Endothelial cell of umbilical vein (primary cell): ENCODE data around the gene RFNG. TPM values are rescaled to one million over a fixed set of nuclear protein-coding genes. Genes with fewer than 3 reads are reported as not detected.

Source experiments
- BruUV-seq: library from RNA; stranded (reverse); fragments of 400-500 nt; replicated peaks from 2 replicates; lab custom pipeline; 2021; lab: Mats Ljungman, UMichigan
- CTCF ChIA-PET: fragments of 300-600, 350-600 bp; sonication (Branson Sonifier 250); formaldehyde crosslinking; loops from one replicate; lab custom pipeline; 2021; ENCODE audit warnings: antibody characterized with exemption, inconsistent platforms; lab: Charles Lee
- POLR2A ChIA-PET: fragments of 300-600, 350-600 bp; sonication (Branson Sonifier 250); formaldehyde crosslinking; loops from one replicate; lab custom pipeline; 2021; ENCODE audit warnings: antibody characterized with exemption, inconsistent platforms; lab: Charles Lee
- DNase-seq: peaks from one replicate; pipeline ENCODE4 v3.0.0-alpha.2; 2011; ENCODE audit warnings: low read depth, low spot score
- FAIRE-seq: peaks from 2 replicates; lab custom pipeline; 2011; peaks lifted over from hg19 to GRCh38; lab: Jason Lieb, UNC
- H2AFZ ChIP-seq: 2 replicates; pipeline ENCODE4 v1.6.0; 2012; ENCODE audit warnings: low read depth, low read length, control low read depth, inconsistent platforms
- H3K27ac ChIP-seq: 2 replicates; pipeline ENCODE4 v1.5.1; 2011; ENCODE audit warnings: low read depth, mild to moderate bottlenecking, control low read depth, low read length, moderate library complexity; ENCODE audit not compliant: insufficient read depth
- H3K27me3 ChIP-seq, 2 experiments: 2 replicates each; pipeline versions ENCODE4 v1.6.0 to v1.6.1; 2011; ENCODE audit warnings: low read length in 2 of 2, mixed read lengths in 1 of 2; ENCODE audit not compliant: control insufficient read depth in 2 of 2, insufficient read depth in 2 of 2
- H3K36me3 ChIP-seq, 2 experiments: 2 replicates in 1 of 2; 3 replicates in 1 of 2; pipeline ENCODE4 v1.5.1; 2011; ENCODE audit warnings: low read length in 2 of 2, mild to moderate bottlenecking in 1 of 2, moderate library complexity in 1 of 2; ENCODE audit not compliant: control insufficient read depth in 2 of 2, insufficient read depth in 2 of 2; ENCODE audit errors: extremely low read depth in 1 of 2
- H3K4me1 ChIP-seq: 3 replicates; pipeline ENCODE4 v1.5.1; 2011; ENCODE audit warnings: mild to moderate bottlenecking, low read length; ENCODE audit not compliant: control insufficient read depth, insufficient read depth; ENCODE audit errors: extremely low read depth
- H3K4me2 ChIP-seq: 2 replicates; pipeline ENCODE4 v1.6.1; 2011; ENCODE audit warnings: low read length, control low read depth, mixed read lengths; ENCODE audit not compliant: insufficient read depth
- H3K4me3 ChIP-seq, 3 experiments: fragments of 200-600 bp in 1 of 3; sonication (generic), shearing (Covaris generic) in 1 of 3; replicated peaks in 1 of 3; 2 replicates each; pipeline ENCODE4 v1.5.1; 2011 to 2016; ENCODE audit warnings: control low read depth in 3 of 3, low read length in 3 of 3, mild to moderate bottlenecking in 2 of 3, inconsistent platforms in 1 of 3, low read depth in 1 of 3, moderate library complexity in 1 of 3; ENCODE audit not compliant: insufficient read depth in 1 of 3
- H3K79me2 ChIP-seq: 2 replicates; pipeline ENCODE4 v1.6.0; 2012; ENCODE audit warnings: low read length, inconsistent platforms; ENCODE audit not compliant: control insufficient read depth, insufficient read depth
- H3K9ac ChIP-seq: replicated peaks from 2 replicates; pipeline ENCODE3; 2011; ENCODE audit warnings: low read length, control low read depth; ENCODE audit not compliant: insufficient read depth; ENCODE audit errors: extremely low read depth
- H3K9me1 ChIP-seq: replicated peaks from 3 replicates; pipeline ENCODE4 v1.6.0; 2011; ENCODE audit warnings: mild to moderate bottlenecking, low read length; ENCODE audit not compliant: control insufficient read depth, insufficient read depth; ENCODE audit errors: extremely low read depth
- H3K9me3 ChIP-seq: replicated peaks from 2 replicates; pipeline ENCODE4 v1.5.1; 2012; ENCODE audit warnings: low read length, inconsistent platforms; ENCODE audit not compliant: control insufficient read depth, insufficient read depth
- H4K20me1 ChIP-seq: replicated peaks from 2 replicates; pipeline ENCODE3; 2011; ENCODE audit warnings: mild to moderate bottlenecking, low read length; ENCODE audit not compliant: control insufficient read depth, insufficient read depth; ENCODE audit errors: extremely low read depth
- EZH2 ChIP-seq: IDR thresholded peaks from 2 replicates; pipeline ENCODE4 v1.6.1; 2012; ENCODE audit warnings: borderline replicate concordance, low read depth, mild to moderate bottlenecking, moderate library complexity, low read length, inconsistent platforms; ENCODE audit not compliant: severe bottlenecking
- FOS ChIP-seq: IDR thresholded peaks from 2 replicates; pipeline ENCODE4 v1.6.1; 2011; ENCODE audit warnings: mild to moderate bottlenecking, low read length, moderate library complexity, borderline replicate concordance; ENCODE audit not compliant: insufficient read depth
- GATA2 ChIP-seq: IDR thresholded peaks from 2 replicates; pipeline ENCODE4 v1.7.0; 2011; ENCODE audit warnings: low read depth, mild to moderate bottlenecking, moderate library complexity, mixed read lengths, low read length; ENCODE audit not compliant: insufficient read length, insufficient read depth
- JUN ChIP-seq: IDR thresholded peaks from 2 replicates; pipeline ENCODE4 v1.6.1; 2011; ENCODE audit warnings: borderline replicate concordance, low read depth; ENCODE audit not compliant: insufficient read length, insufficient read depth
- MYC ChIP-seq: IDR thresholded peaks from one replicate; pipeline ENCODE4 v1.6.1; 2011; ENCODE audit warnings: mild to moderate bottlenecking, low read depth, low read length
- POLR2A ChIP-seq: IDR thresholded peaks from 2 replicates; pipeline ENCODE4 v1.6.1; 2012; ENCODE audit warnings: low read depth, mild to moderate bottlenecking, control low read depth, low read length
- POLR2AphosphoS5 ChIP-seq: IDR thresholded peaks from 2 replicates; pipeline ENCODE4 v1.6.1; 2012; ENCODE audit warnings: low read depth, mild to moderate bottlenecking, control low read depth, low read length, moderate library complexity; ENCODE audit not compliant: insufficient read depth
- dilution Hi-C: fragments of 300-500 bp; cut with MboI; formaldehyde crosslinking; loops from one replicate; pipeline ENCODE4 v1.15.0; 2019; ENCODE audit warnings: low sequenced_read_pairs; ENCODE audit not compliant: extremely low pct_ligation_motif_present
- intact Hi-C: fragments of 100-400 bp; cut with micrococcal nuclease; formaldehyde crosslinking; loops from one replicate; pipeline ENCODE4 v1.10.0; 2022
- polyA plus RNA-seq, 4 experiments: library from polyadenylated mRNA; depleted of rRNA in 3 of 4; stranded (reverse) in 3 of 4; unstranded in 1 of 4; fragments of >200 nt; gene quantifications; 2 replicates each; pipeline versions ENCODE4 v1.2.1 to v1.2.3, GENCODE V29; 2011 to 2012; ENCODE audit warnings: missing spikeins in 1 of 4
- total RNA-seq: library from RNA; stranded (reverse); gene quantifications from 2 replicates; pipeline ENCODE4 v1.2.3, GENCODE V29; 2021
- TF ChIP-seq, protein P1 (sequence below), 2 donors: IDR thresholded peaks; 1 replicate in 1 of 2; 2 replicates in 1 of 2; pipeline ENCODE4 v1.5.1; 2011; ENCODE audit warnings: low read length in 2 of 2, mild to moderate bottlenecking in 2 of 2, moderate library complexity in 2 of 2, control low read depth in 1 of 2, inconsistent platforms in 1 of 2, low read depth in 1 of 2; ENCODE audit not compliant: insufficient read depth in 1 of 2; ENCODE audit errors: extremely low read depth in 1 of 2
- TF ChIP-seq, protein P2 (sequence below): IDR thresholded peaks from 2 replicates; pipeline ENCODE4 v1.6.1; 2011; ENCODE audit not compliant: insufficient read depth, insufficient read length

Gene RFNG
- total and polyA plus RNA-seq, 2 donors (not counting 3 experiments of a cell fraction or from before 2014, with no cell fraction given) = 33.7 to 40.0 TPM

DNA sequence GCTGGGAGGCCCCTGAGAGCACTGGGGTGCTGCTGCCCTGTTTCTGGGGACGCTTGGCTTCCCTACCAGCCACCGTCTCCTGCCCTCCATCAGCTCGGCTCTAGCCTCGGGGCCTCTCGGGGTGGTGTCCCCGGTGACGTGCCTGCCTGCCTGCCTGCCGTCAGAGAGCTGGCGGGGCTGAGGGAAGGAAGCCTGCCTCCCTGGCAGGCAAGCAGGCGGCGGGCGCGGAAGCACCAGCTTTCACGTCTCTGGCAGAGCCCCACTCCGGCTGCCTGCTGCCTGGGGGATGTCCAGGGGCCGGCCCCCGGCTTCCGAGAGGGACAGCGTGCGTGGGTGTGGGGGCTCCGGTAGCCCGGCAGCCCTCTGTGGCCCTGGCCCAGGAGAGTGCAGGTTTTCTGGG is 38.3 kb downstream of the RFNG start:
- FAIRE-seq (no peak), DNase-seq (no peak)
- H3K79me2 ChIP-seq = no peaks in the 10 kb centered on the region
- H2AFZ ChIP-seq = no peak overlapping the region
- BruUV-seq = no TSS peak
- H3K27me3 ChIP-seq = no peaks in the 10 kb centered on the region
- H3K4me1 ChIP-seq = no peaks in the 10 kb centered on the region
- dilution Hi-C loops = no loop called here
- intact Hi-C loops = no loop called here
- no peak overlapping the region for H3K27ac ChIP-seq
- POLR2A ChIA-PET = interaction anchor here (0.5 kb wide), 1 partner anchor 29 kb away, joined by 5 read pairs; no protein-coding TSS in a partner anchor
- CTCF ChIA-PET = interaction anchor here (1.4 to 2.3 kb wide), 3 partner anchors 10 to 142 kb away, joined by 3 to 12 read pairs (median 5); no protein-coding TSS in a partner anchor
- no peaks in the 10 kb centered on the region for H3K9me1 ChIP-seq
- H3K4me2 ChIP-seq = no peak overlapping the region
- H3K9me3 ChIP-seq = no peaks in the 10 kb centered on the region
- no peaks in the 10 kb centered on the region for H3K36me3 ChIP-seq
- no peak overlapping the region for H3K4me3 ChIP-seq
- no peak overlapping the region for H3K9ac ChIP-seq
- TF ChIP-seq MYC (no peak), POLR2AphosphoS5 (no peak), FOS (no peak), GATA2 (no peak), POLR2A (no peak), JUN (no peak), EZH2 (no peak)
- TF ChIP-seq, protein P1, sequence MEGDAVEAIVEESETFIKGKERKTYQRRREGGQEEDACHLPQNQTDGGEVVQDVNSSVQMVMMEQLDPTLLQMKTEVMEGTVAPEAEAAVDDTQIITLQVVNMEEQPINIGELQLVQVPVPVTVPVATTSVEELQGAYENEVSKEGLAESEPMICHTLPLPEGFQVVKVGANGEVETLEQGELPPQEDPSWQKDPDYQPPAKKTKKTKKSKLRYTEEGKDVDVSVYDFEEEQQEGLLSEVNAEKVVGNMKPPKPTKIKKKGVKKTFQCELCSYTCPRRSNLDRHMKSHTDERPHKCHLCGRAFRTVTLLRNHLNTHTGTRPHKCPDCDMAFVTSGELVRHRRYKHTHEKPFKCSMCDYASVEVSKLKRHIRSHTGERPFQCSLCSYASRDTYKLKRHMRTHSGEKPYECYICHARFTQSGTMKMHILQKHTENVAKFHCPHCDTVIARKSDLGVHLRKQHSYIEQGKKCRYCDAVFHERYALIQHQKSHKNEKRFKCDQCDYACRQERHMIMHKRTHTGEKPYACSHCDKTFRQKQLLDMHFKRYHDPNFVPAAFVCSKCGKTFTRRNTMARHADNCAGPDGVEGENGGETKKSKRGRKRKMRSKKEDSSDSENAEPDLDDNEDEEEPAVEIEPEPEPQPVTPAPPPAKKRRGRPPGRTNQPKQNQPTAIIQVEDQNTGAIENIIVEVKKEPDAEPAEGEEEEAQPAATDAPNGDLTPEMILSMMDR (IDR thresholded peaks at IDR 0.05; ENCODE audit: extremely low read depth in 1 of 2, insufficient read depth in 1 of 2, low read depth in 1 of 2, low read length in 2 of 2) = no peak
- TF ChIP-seq, protein P2, sequence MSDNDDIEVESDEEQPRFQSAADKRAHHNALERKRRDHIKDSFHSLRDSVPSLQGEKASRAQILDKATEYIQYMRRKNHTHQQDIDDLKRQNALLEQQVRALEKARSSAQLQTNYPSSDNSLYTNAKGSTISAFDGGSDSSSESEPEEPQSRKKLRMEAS = no peak
- no peaks in the 10 kb centered on the region for H4K20me1 ChIP-seq
